HG03342 (cell line): ENCODE results near the gene PLA2G2C.
"Not testable (repeated sequence)": the region's sequence is repeated elsewhere in the genome, so short reads cannot be mapped to it uniquely, and the experiment has no call there.

ENCODE experiments used
- ATAC-seq: cut with Tn5 transposase; IDR thresholded peaks from one replicate; pipeline ENCODE4 v1.9.1; 2021; ENCODE audit warnings: mild to moderate bottlenecking, moderate library complexity; ENCODE audit not compliant: unreplicated experiment

The PLA2G2C gene

GRCh38 chr1:20138346-20138745 lies 48.0 kb downstream of the PLA2G2C start:
- ATAC-seq, result no peak

- no peak for ATAC-seq
These were observed 48.7 kb downstream of the PLA2G2C start for GRCh38 chr1:20137604-20138003.

GRCh38 chr1:20137055-20137454 lies 49.3 kb downstream of the PLA2G2C start:
- ATAC-seq, result no peak

GRCh38 chr1:20136249-20136648 lies 50.1 kb downstream of the PLA2G2C start:
- ATAC-seq, result no peak

- ATAC-seq, result no peak
These were observed 51.3 kb downstream of the PLA2G2C start for GRCh38 chr1:20134995-20135394.

- ATAC-seq, result not testable (repeated sequence)
These were observed 55.8 kb downstream of the PLA2G2C start for GRCh38 chr1:20130518-20130917.

GRCh38 chr1:20126806-20127440 lies 59.4 kb downstream of the PLA2G2C start:
- ATAC-seq, result no peak

GRCh38 chr1:20126041-20126805 lies 60.1 kb downstream of the PLA2G2C start:
- no peak for ATAC-seq

- no peak for ATAC-seq
These were observed 61.2 kb downstream of the PLA2G2C start for GRCh38 chr1:20125100-20125499.

GRCh38 chr1:20124456-20125057 lies 61.8 kb downstream of the PLA2G2C start:
- no peak for ATAC-seq

- no peak for ATAC-seq
These were observed 62.4 kb downstream of the PLA2G2C start for GRCh38 chr1:20123722-20124455.

- no peak for ATAC-seq
These were observed 65.5 kb downstream of the PLA2G2C start for GRCh38 chr1:20120796-20121195.

- ATAC-seq, result no peak
These were observed 67.0 kb downstream of the PLA2G2C start, which contains the start of gene PLA2G2D for GRCh38 chr1:20119347-20119746. TSS of gene PLA2G2D (minus strand) at chr1:20119536. CDS start at chr1:20119498, 38 bp downstream.

GRCh38 chr1:20117236-20117635 lies 69.1 kb downstream of the PLA2G2C start:
- ATAC-seq, result no peak

- no peak for ATAC-seq
These were observed 70.4 kb downstream of the PLA2G2C start for GRCh38 chr1:20115916-20116315.

- ATAC-seq, result no peak
These were observed 70.8 kb downstream of the PLA2G2C start for GRCh38 chr1:20115479-20115878.

- ATAC-seq, result no peak
These were observed 72.2 kb downstream of the PLA2G2C start for GRCh38 chr1:20114021-20114648.
